ENCODE data around the gene ARID1B.
"Not testable (repeated sequence)": the region's sequence is repeated elsewhere in the genome, so short reads cannot be mapped to it uniquely, and the experiment has no call there.

Gene ARID1B

DNA sequence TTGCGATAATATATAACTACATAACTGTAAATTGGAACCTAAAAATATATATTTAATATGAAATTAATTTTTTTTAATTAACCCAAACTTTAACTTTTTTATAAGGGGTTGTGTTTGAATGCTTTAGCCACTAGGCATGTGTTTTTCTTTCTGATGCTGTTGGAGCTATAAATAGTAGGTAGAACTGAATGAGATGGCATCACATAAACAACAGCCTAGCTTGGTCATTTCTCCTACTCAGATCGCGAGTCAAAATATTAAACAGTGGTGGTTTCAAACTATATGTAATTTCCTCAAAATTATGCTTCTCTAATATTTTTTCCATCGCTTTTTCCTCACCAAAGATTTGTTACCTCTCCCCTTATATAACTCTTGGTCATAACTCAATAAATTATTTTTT lies 243.2 kb downstream of the ARID1B start:
- DNase-seq (ENCODE audit: low read depth in 2 of 2) = no peak

DNA sequence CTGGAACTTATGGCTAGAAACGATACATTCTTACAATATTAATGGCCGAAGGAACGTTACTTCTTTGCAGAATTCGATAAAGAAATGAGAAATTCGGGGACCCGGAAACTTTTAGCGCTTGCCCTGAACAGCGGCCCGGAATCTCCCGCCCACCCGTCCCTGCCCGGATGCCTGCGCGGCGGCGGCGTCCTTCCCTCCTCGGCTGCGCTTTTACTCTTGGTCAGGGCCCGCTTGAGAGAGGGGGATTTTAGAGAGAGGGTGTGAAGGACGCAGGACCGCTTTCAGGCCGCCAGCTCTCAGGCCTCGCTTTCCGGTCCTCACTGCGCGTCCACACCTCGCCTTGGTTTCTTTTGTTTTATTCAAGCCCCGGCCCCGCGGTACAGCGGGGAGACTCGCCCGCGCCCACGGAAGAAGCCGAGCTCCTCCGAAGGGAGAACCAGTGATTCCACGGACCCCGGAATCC lies 243.7 kb downstream of the ARID1B start:
- peak in 1 of 2 donors; percentile 43 for DNase-seq (ENCODE audit: low read depth in 2 of 2)

DNA sequence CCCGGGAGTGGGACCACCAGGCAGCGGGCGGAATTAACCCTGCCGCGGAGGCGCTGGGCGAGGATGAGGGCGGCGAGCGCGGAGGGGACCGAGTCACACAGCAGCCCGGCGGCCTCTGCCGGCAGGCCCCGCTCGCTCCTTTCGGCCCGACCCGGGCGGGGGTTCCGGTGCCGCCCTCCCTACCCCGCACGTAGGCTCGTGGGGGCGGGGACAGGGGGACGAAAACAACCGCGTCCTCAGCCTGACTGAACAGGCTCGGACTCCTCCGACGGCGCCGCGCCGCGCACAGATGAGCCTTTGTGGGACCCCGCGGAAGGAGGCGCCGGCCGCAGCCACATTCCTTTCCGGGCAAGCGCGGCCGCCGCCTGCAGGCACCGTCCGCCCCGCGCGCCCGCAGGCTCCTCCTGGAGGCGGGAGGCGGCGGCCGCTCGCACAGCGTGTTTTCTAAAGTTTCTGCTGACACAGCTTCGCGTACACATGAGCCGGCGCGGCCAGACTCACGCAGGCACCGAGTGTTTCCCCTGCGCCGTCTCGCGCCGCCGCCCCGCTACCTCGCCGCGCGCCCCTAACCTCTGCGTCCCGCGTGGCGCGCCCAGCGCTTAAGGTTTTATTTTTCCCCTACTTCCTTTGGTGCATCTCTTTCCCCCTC lies 244.3 kb downstream of the ARID1B start:
- DNase-seq (ENCODE audit: low read depth in 2 of 2) = peak; percentile 75 to 79

DNA sequence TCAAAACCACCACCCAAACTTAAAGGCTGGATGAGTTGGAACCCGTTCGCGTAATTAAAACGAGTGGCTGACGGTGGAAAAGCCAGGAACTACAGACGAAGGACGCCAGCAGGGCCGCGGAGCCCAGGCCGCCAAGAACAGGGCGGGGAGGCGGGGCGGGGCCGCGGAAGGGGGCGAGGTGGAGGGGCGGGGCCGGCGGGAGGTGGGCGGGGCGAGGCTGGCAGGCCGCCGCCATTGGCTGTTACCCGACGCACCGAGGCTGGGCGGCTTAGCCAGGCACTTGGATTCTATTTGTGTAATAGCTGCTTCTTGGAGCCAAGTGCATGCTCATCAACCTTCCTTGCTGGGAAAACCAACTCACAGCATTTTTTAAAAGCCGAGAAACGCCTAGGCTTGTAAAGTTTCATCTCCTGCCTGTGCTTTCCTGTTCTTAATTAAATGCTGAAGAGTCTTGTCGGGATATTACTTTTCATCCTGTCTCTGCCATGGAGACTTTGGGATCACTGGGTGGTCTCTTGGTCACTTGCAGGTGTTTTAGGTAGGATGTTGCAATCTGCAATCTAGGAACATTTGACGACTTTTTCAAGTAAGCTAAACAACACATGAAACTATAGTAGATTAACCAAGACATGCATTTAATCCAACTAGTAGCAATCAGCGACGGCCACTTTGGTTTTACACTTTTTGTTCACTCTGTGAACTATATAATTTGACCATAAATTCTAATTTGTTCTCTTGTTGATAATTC lies 245.0 kb downstream of the ARID1B start:
- DNase-seq (ENCODE audit: low read depth in 2 of 2) = peak; percentile 62 to 72

DNA sequence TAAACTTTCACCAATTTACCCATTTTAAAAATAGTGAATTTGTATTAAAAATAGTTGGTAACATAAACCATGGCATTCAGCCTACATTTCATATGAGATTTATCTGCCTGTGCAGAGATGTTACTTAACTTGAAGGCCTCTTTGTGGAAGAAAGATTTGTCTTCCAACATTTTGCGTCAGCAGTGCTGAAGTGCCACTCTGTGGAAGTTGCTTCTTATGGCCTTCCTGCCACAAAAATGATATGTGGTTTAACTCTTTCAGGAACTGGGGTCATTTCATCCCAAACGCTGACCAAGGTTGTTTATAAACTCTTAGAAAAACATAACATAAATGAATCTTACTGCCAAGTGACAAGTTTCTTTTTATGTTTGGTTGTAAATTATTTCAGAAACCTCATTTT lies 246.8 kb downstream of the ARID1B start:
- no peak for DNase-seq (ENCODE audit: low read depth in 2 of 2)

DNA sequence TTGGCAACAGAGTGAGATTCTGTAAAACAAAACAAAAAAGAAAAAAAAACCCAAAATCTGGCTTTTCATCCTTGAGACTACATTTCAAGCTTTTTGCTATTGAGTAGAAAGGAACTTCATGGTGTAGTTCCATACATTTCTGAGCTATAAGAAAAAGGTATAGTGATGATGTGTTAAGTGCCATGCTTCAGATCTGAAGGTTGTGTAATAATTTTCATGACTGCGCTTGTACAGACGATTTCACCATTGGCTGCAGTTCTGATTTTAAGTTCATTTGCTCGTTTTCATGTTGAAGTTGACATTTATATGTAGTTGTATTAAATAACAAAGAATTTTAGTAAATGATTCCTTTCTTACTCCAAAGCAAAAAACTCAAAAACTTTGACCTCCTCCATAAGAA lies 247.6 kb downstream of the ARID1B start:
- DNase-seq (ENCODE audit: low read depth in 2 of 2) = no peak

DNA sequence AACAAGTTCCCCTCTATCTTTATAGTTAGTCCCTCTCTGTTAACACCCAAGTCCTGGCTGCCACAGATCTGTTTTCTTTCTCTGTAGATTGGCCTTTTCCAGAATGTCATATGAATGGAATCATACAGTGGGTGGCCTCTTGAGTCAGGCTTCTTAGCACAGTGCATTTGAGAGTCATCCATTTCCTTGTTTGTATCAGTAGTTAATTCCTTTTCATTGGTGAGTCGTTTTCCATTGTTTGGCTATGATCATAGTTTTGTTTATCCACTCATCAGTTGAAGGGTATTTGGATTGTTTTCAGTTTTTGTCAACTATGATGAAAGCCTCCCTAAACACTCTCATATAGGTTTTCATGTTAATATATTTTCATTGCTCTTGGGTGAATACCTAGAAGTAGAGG lies 248.3 kb downstream of the ARID1B start:
- DNase-seq (ENCODE audit: low read depth in 2 of 2) = no peak

DNA sequence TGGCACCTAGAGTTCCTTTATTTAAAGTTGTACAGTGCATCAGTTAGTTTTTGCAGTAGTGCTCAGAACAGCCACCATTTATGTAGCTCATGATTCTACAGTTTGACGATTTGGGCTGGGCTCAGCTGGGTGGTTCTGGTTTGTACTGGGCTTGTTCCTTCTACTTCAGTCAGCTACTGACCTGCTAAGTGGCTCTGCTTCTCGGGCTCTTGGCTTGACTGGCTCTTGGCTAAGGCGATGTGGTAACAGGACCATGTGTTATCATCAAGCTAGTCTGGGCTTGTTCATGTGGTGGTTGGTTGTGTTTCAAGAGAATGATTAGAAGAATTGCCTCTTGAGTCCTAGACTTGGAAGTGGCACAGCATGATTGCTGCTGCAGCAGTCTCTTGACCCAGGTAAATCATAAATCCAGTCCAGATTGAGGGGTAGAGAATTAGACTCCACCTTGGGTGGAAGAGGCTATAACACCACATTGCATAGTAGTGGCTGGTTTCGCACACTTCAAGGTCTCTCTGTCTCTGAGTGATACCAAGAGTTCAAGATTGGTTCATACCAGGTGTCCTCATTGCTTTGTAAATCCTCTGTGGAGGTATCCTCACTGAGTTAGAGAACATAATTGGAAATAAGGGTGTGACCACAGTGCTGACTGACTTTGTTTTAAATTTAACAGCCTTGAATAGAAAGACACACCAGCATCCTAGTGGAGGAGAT lies 253.0 kb downstream of the ARID1B start:
- DNase-seq (ENCODE audit: low read depth in 2 of 2) = no peak

DNA sequence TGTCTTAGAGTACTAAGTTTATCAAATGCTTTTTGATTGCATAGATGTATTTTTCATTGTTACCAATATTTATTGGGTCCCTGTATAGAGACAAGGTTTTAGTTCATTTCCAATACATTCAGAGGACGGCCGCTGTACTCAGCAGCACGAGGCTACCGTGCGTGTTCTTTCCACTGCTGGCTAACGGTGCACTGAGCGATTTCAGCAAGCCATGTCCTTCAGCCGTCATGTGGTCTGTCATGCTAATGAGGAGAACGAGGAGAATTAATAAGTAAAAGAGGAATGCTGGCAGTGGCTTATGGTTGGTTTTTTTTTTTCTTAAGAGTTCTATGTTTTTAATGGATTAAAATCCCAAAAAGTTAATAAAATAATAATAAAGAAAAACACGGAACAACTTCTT lies 253.6 kb downstream of the ARID1B start:
- DNase-seq (ENCODE audit: low read depth in 2 of 2) = no peak

DNA sequence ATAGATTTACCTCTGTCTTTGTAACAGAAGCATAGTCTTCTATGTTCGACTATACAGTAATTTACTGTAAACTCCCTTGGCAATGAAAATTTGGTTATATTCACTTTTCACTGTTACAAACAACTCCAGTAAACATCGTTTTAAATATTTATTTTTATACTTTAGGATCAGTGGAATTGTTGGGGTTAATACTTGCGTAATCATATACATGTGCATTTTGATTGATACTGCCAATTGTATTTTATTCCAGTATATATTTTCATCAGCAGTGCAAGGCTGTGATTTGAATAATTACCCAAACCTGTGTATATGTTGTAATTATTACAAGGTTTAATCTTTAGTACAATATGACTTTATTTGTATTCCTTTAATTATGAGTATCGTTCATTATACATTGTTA lies 255.7 kb downstream of the ARID1B start:
- DNase-seq (ENCODE audit: low read depth in 2 of 2) = no peak

DNA sequence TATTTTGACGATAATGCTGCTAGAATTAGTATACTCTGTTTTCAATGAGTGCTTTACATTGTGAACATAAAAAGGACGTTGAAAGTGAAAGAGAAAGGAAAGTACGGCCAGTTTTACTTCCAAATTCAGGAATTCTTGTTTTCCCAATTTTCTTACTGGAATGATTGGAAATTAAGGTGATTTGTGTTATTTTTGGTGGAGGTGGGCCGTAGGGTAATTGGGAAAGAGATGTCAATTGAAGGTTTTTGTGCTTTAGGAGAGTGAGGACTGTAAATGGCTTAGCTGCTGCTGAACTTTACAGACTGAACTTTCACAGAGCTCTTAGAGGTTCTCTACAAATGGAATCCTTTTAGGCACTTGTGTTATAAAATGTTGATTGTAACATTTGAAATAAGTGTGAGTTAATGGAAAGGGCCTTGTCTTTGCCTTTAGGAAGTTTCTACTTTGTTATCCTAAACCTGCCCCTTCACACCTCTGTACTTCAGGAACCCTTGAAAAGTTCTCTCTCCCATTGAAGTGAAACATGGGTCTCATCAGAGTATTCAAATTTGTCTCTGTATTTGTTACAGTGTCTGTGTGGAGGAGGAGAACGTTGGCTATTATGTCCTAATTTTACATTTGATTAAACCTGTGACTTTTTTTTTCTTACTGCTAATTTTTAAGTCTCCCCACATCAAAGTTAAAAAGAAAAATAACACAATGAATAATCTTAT lies 256.4 kb downstream of the ARID1B start:
- no peak for DNase-seq (ENCODE audit: low read depth in 2 of 2)

DNA sequence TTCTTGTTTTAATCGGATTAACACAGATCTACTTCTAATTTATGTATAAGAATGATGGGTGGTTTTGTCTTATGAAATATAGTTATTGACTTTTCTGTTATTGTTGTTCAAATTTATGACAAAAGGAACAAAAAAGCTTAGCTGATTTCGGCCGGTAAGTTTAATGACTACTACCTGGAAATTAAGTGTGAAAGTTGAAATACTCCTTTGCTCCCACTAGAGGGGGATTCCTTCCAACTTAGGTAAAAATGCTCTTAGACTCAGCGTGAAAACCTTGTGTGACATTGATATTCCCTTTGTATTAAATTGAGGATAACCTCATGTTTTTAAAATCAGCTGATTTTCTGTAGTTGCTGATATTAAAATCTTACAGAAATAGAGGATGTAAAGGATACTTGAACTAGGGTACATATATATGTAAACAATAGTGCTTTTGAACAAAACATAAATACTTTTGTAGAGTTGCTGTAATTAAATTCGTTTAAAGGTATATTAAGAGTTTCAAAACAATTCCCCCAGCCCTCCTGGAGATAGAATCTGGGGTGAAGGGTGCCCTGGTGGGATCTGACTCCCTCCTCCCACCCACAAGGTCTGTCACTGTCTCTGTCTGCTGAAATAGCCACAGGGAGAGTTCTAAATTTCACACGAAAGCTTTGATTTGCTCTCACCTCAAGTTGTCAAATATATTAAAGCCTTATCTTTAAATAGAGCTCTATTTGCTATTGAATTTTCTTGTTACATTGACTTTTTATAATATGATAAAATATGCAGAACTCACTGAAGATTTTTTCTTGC lies 257.5 kb downstream of the ARID1B start:
- no peak for DNase-seq (ENCODE audit: low read depth in 2 of 2)

DNA sequence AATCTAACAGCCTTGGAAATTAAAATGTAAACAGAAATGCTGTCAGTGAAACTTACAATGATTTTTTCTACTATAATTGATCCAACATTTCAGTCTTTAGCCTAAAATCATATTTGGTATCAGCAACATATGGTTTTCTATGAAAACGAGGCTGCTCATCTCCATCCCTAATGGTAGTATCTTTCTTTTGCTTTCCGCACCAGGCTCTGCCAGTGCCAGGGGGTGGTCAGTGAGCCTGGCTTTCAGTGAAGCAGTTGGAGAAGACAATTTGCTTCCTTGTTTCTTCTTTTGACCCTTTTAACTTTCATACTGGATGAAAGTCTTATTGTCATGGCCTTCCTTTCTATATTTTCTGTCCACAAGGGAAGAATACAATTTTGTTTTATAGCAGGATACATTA lies 258.4 kb downstream of the ARID1B start:
- no peak for DNase-seq (ENCODE audit: low read depth in 2 of 2)

DNA sequence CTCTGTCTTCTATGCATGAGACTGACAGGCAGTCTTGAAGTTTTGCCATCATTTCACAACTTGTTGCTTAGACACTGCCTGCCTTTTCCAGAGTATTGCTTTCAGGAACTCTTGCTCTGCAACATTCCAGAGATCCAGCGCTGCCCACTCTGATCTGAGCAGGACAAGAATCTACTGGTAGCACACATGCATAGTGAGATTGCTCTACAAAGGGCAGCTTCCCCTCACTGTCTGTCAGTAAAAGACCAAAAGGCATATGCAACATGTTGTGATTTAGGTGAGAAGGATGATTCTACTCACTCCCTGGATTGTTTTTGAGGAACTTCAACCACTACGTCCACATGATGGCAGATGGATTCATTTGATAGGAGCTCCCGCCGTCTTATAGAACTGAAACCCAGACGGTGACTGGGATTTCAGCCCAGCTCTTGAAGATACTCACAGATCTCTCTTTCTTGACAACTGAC lies 259.1 kb downstream of the ARID1B start:
- DNase-seq (ENCODE audit: low read depth in 2 of 2) = no peak

DNA sequence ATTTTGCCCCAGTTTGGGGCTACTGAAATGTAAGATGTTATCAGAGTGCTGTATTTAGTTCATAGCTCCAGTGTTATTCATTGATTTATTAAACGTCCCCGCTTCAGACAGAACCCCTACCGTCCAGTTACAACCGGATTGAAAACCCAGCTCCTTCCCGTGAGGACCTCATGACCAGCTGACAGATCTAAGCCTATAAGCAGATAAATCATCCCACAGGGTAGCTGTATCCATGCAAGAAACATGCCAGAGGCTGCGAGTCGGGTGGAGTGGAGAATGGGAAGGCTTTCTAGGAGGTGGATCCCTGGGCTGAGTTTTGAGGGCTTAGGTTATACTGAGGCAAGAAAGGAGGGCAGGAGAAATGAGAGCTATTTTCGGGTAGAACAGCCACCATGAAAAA lies 260.0 kb downstream of the ARID1B start:
- no peak for DNase-seq (ENCODE audit: low read depth in 2 of 2)

DNA sequence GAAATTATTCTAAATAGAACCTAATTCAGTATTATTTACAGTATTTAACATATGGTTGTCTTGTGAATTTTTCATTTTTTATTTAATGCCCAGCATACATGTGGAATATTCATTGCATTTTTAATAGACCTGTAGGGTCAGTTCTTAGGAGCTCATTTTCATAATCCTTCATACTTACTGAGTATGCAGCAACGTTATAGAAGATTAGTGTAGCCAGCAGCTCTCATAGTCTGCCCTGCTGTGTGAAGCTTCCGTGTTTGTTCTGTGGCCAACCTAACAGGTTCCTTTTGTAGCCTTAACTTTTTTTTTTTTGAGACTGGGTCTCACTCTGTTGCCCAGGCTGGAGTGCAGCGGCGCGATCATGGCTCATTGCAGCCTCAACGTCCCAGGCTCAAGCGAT lies 261.4 kb downstream of the ARID1B start:
- DNase-seq (ENCODE audit: low read depth in 2 of 2) = no peak

DNA sequence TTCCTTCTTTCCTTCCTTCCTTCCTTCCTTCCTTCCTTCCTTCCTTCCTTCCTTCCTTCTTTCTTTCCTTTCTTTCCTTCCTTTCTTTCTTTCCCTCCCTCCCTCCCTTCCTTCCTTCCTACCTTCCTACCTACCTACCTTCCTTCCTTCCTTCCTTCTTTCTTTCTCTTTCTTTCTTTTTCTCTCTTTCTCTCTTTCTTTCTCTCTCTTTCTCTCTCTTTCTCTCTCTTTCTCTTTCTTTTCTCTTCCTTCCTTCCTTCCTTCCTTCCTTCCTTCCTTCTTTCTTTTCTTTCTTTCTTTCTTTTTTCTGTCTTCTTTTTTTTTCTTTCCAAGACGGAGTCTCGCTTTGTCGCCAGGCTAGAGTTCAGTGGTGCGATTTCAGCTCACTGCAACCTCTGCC lies 262.5 kb downstream of the ARID1B start:
- DNase-seq (ENCODE audit: low read depth in 2 of 2) = not testable (repeated sequence)

DNA sequence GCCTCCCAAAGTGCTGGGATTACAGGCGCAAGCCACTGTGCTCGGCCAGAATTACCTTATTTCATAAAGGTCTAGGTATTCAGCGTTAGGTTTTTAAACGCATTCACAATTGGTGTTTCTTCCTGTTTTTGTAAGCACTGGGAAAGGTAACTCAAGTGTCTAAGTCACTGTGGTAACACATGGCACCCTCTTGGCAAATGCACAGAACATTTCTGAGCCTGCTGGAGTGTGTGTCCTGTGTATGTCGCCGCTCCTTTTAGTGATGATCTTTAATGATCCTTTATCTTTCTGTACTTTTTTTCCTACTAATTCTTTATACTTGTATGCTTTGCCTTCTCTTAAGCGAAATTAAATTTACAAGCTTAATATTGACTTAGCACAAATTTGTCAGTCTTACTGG lies 263.0 kb downstream of the ARID1B start:
- no peak for DNase-seq (ENCODE audit: low read depth in 2 of 2)

DNA sequence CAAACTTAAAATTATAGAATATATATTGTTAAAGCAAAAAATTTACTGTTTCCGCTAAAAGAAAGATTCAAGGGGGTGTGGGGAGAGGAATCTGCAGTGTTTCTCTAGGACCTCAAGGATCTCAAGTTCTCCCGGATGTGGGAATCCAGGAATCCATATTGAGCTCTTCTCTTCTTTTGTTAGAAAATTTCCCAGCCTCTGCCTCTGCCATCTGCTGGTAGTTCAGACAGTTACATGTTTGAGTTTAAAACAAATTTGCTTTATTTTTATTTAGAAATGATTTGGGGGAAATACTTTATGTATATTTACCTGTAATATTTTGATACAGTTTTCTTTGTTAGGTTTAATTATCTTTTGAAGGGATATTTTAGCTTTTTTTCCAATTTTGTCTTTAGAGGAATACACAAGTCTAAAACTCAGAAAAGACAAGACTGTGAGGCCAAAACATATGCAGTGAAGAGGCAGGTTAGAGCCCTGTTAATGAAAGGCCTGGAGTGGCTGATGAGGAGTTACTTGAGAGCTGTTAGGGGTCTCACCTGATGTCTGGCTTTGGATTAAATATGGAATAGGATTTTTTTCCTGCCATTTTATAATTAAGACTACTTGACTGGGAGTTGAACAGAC lies 268.8 kb downstream of the ARID1B start:
- no peak for DNase-seq (ENCODE audit: low read depth in 2 of 2)

DNA sequence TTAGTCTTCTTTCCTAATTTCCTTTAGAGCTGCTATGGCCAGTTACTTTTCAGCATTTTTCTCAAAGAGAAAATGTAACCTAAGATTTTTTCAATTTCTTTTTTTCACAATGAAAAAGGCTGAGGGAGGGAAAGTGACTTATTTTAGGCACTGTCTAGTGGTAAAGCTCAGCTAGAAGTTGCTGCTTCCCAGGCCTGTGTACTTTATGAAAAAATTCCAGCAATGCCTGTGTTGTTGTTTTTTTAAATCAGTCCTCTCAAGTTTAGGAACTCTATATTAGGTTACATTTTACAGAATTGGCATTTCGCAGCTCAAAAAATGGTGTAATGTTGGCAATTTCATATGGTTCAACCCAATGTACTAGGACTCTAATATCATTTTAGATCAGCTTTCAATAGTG lies 269.6 kb downstream of the ARID1B start:
- DNase-seq (ENCODE audit: low read depth in 2 of 2) = no peak

DNA sequence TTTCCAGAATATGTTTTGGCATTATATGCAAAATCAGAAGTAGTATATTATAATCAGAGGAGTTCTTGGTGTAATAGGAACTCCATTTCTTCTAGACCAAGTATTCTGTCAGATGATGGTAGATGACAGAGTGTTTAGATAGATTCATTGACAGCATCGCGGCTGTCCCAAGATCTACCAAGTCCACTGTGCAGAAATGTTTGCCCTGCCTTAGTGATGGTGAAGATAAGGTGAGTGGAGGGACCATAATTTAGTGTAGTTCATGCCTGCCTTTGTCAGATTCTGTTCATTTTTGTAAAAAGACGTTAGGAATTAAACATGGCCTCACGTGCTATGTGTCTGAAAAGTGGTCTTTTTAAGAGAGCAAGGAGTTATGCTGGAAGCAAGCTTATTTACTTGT lies 270.1 kb downstream of the ARID1B start:
- no peak for DNase-seq (ENCODE audit: low read depth in 2 of 2)

Measured in stimulated activated CD8-positive, alpha-beta memory T cell treated with anti-CD3 and anti-CD28 coated beads, Interleukin-2, amount 100 ng/mL, for 1 hour (primary cell).